SH-SY5Y (cell line): Measurements from ENCODE around the gene HOOK2.

ENCODE experiments used
- GATA2 ChIP-seq: IDR thresholded peaks from 2 replicates; pipeline ENCODE4 v1.6.1; 2011; ENCODE audit warnings: mild to moderate bottlenecking, low read depth, low read length
- GATA3 ChIP-seq: IDR thresholded peaks from 2 replicates; pipeline ENCODE4 v1.6.1; 2011; ENCODE audit warnings: low read depth, mild to moderate bottlenecking, low read length, moderate library complexity

- TF ChIP-seq GATA3 (no peak), GATA2 (no peak)
These were observed 16.9 kb upstream of the HOOK2 start for GRCh38 chr19:12792051-12792852.
